ENCODE data around the gene IRF2BPL.

The IRF2BPL gene

GRCh38 chr14:77053046-77053841, 24.7 kb upstream of the IRF2BPL start:
- DNase-seq (ENCODE audit: low spot score): peak; percentile 81

GRCh38 chr14:77052281-77053044, 24.0 kb upstream of the IRF2BPL start:
- peak; percentile 46 for DNase-seq (ENCODE audit: low spot score)

GRCh38 chr14:77051116-77051515, 22.6 kb upstream of the IRF2BPL start:
- DNase-seq (ENCODE audit: low spot score): no peak

GRCh38 chr14:77046721-77047120, 18.2 kb upstream of the IRF2BPL start:
- no peak for DNase-seq (ENCODE audit: low spot score)

DNA sequence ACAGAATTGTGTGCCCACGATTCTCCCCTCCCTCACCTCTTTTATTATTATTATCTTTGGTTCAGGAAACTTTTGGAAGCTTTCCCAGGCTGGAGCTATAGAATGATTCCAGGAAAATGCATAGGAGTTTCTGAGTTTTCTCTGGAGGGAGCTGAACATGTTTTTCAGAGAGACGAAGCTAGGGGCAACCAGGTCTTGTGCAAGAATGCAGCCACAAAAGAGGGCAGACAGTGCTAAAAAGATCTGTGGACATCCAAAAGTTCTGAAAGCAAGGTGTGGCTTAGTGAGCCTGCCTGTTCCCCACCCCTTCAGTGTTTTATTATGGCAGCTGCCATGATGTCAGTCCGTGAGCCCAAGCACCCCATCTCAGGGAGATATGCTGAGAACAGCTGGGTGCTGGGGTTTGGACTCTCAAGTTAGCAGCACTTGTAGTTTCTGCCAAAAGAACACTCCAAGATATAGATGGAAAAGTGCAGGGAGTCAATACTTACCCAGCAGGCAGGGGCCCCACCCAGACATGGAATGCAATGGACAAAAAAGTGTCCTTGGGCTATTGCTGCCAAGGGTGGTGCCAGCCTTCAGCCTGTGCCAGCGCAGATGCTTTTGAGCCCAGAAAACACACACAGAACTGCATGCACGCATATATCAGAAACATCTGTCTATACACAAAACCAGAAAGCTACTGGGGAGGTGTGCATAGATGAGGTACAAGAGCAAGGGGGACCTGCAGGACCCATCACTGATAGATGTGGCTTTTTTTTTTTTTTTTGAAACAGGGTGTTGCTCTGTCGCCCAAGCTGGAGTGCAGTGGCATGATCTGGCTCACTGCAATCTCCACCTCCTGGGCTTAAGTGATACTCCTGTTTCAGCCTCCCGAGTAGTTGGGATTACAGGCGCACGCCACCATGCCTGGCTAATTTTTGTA, 17.0 kb upstream of the IRF2BPL start:
- no peak for DNase-seq (ENCODE audit: low spot score)

- DNase-seq (ENCODE audit: low spot score): no peak
These were observed 16.3 kb upstream of the IRF2BPL start for GRCh38 chr14:77044783-77045237.

DNA sequence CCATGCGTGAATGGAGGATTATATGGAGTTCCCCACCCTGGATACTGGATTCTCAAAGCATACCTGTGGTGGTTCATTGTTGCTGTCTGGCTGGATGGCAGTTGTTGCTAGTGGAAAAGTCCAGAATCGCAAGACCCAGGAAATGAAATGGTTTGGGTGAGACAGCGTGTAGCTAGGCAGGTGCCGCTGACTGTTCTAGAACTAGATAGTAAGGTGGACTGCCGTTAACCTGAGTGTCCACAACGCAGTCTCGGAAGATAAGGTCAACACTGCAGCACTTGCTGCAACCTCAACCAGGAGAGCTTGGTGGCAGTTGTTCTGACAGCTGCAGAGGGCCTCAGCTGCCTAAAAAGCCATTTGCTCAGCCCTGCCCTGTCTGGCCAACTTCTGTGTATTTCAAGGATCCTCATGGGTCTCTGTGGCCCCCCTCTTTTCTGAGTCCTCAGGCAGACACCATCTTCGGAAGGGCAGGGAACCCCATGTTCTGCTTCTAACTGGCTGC, 15.5 kb upstream of the IRF2BPL start:
- DNase-seq (ENCODE audit: low spot score): no peak

- DNase-seq (ENCODE audit: low spot score): no peak
These were observed 14.9 kb upstream of the IRF2BPL start for GRCh38 chr14:77043177-77043983.

- no peak for DNase-seq (ENCODE audit: low spot score)
These were observed 13.5 kb upstream of the IRF2BPL start for GRCh38 chr14:77041881-77042545.

- peak; percentile 70 for DNase-seq (ENCODE audit: low spot score)
These were observed 12.5 kb upstream of the IRF2BPL start for GRCh38 chr14:77040741-77041653.

DNA sequence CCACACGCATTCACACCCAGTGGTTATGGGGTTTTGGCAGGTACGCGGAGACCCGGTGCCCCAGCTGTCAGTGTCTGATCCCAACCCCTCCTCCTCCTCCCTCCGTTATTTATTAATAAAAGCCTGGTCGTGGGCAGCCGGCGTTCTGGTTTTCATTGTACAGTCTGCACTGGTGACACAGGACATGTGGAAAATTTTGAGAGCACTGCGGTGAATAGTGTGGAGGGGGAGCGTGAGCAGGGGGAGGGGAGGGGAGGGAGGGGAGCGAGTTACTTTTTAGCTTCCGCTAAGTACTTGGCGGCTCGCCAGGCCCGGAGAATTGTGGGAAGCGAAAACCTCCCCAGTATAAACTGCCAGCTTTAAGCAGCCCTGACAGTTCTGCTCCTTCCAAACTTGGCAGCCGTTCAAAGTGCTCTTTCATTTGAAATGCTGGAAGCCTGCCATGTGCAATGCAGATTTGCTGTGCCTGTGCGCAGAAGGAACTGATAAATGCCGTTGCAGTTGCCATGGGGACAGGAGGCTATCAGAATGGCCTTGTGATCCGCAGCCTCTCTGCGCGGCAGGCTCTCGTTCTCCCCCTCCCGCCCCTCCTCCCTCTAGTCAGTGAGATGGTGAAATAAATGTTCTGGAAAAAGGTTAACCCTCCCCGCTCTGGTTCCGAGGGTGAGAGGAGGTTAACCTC, 11.7 kb upstream of the IRF2BPL start:
- peak; percentile 99 for DNase-seq (ENCODE audit: low spot score)

DNA sequence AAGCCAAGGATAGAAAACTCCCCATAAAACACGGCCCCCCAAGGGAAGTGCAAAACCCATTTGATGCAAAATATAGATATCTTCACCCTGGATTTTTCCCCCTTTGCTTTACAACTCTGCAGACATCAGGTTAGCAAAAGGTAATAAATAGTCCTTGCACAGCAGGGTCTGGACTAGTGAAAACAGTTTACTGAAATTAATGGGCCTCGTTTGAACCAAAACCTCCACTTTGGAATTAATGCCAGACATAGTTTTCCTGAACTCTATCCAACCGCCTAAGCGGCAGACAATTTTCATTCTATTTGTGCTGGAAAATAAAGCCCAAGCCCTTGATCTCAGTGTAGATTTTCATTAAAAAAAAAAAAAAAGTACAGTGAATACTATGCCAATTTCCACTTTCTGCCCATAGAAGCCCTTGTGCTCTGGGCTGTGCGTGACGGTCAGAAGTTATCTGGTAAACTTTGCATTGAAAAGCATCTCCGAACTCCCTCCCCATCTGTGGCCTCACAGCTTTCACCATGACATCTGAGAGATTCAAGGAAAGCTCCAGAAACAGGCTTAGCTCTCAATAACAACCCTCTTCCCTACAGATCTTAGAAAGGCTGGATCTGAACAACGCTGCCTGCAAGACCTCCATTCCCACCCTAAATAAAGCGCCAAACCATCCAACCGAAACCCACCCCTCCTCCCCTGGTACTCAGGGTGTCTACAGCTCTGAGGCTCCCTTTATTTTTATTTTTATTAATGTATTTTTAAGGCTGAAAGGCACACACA, 11.0 kb upstream of the IRF2BPL start:
- peak; percentile 67 for DNase-seq (ENCODE audit: low spot score)

GRCh38 chr14:77037938-77038568, 9.5 kb upstream of the IRF2BPL start:
- DNase-seq (ENCODE audit: low spot score): peak; percentile 54

DNA sequence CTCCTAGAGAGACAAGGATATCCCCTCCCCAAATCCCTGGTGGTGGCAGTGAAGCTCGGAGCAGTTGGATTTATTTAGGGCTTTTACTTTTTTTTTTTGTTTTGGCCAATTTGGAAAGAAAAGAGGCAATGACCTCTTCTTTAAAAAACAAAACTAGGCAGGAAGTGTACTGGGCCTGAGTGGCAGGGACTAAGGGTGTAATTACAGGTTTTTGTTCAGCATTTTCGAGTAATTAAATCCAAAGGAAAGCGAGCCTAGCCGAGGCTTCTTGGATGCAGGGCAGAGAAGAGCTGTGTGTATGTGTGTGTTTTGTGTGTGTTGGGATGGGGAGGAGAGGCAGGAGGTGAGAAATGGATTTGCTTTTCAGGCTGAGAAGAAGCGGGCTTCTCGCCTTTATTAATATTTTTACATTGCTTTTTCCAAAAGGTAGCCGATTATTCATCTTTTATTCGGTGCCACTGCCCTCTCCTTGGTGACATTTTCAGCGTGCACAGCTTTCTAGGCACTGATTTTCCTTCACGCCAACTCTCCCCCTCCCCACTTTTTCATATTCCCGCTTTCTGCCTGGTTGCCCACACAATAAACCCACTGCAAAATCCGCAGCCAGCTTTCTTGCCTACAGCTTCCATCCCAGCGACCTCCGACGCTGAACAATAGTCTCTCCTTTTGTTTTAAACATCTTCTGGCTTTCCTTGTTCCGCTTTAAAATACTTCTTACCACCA, 8.9 kb upstream of the IRF2BPL start:
- peak; percentile 56 for DNase-seq (ENCODE audit: low spot score)

DNA sequence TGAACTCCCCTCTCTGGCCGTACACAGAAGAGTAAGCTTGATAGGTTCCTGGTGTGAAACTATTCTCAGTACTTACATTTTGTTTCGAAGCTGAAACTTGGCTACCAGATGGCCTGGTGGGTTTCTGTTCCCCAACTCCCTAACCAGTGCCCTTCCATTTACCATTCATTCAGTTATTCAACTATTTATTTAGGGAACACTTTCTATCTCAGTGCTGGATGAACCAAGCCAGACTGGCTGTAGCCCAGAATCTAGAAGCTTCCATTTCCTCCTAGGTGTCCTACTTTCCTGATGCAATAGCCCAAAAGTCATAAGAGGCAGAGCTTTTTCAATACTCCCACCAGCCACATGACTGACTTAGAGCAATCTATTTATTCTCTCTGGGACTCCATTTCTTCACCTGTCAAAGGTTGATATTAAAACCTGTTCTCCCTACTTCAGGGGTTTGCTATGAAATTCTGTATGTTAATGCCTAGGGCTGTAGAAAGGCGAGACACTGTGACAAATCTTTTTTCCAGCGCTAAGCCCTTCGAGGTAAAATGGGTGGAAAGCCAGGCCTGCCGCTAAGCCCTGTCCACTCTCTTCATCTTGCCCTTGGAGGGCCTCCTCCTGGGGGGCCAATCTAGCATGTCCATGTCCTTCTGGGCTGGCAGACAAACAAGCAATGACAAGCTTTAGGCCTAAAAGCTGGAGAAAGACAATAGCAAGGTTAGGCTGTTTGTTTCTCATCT, 8.1 kb upstream of the IRF2BPL start:
- DNase-seq (ENCODE audit: low spot score): peak; percentile 49

DNA sequence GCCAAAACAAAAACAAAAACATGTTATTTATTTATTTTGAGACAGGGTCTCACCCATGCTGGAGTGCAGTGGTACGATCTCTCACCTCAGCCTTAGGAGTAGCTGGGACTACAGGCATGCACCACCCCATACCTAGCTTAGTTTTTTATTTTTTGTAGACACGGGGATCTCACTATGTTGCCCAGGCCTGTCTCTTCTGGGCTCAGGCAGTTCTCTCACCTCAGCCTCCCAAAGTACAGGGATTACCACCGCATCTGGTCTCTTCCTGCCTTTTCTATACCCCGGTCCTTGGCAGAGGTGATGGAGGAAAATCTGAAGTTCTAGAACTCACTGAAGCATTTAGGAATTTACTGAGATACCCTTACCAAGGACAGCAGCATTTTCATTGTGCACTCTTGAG, 6.8 kb upstream of the IRF2BPL start:
- DNase-seq (ENCODE audit: low spot score): no peak

Data from cerebellar cortex (tissue), 1 donor.